DOHH2 (cell line): Measurements from ENCODE around the gene GYS1.

Experiments
- EZH2phosphoT487 ChIP-seq: fragments of 200-600 bp; sonication (generic); IDR thresholded peaks from 2 replicates; pipeline ENCODE4 v1.6.1; 2017; ENCODE audit warnings: borderline replicate concordance, mild to moderate bottlenecking, antibody characterized with exemption, low read length, moderate library complexity, mixed read lengths
- TF ChIP-seq, protein P1 (sequence below): fragments of 200-600 bp; sonication (generic); IDR thresholded peaks from one replicate; pipeline ENCODE4 v1.5.1; 2014; ENCODE audit warnings: antibody characterized with exemption, mild to moderate bottlenecking, low read depth, low read length; ENCODE audit not compliant: poor library complexity, severe bottlenecking

DNA sequence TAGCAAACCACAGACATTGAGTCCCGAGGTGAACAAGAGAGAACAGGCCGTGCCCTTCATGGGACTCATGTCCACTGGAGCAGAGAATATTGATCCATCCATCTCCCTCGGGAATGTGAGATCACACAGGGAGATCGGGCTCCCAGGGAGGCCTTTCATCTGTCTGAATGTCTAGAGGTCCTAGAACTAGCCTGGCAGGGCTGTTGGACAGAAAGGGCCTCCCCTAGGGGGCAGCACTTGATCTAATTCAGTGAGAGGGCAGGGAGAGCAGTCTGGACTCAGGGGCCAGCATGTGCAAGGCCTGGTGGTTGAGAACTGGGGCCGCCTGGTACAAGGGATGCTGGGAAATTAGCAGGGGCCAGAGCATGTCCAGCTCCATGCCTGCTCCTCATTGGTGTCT lies 4.9 kb upstream of the GYS1 start:
- TF ChIP-seq, protein P1, sequence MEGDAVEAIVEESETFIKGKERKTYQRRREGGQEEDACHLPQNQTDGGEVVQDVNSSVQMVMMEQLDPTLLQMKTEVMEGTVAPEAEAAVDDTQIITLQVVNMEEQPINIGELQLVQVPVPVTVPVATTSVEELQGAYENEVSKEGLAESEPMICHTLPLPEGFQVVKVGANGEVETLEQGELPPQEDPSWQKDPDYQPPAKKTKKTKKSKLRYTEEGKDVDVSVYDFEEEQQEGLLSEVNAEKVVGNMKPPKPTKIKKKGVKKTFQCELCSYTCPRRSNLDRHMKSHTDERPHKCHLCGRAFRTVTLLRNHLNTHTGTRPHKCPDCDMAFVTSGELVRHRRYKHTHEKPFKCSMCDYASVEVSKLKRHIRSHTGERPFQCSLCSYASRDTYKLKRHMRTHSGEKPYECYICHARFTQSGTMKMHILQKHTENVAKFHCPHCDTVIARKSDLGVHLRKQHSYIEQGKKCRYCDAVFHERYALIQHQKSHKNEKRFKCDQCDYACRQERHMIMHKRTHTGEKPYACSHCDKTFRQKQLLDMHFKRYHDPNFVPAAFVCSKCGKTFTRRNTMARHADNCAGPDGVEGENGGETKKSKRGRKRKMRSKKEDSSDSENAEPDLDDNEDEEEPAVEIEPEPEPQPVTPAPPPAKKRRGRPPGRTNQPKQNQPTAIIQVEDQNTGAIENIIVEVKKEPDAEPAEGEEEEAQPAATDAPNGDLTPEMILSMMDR, result peak; percentile 85
- no peak for TF ChIP-seq EZH2phosphoT487
